ENCODE data around the gene PUDP.

DNA sequence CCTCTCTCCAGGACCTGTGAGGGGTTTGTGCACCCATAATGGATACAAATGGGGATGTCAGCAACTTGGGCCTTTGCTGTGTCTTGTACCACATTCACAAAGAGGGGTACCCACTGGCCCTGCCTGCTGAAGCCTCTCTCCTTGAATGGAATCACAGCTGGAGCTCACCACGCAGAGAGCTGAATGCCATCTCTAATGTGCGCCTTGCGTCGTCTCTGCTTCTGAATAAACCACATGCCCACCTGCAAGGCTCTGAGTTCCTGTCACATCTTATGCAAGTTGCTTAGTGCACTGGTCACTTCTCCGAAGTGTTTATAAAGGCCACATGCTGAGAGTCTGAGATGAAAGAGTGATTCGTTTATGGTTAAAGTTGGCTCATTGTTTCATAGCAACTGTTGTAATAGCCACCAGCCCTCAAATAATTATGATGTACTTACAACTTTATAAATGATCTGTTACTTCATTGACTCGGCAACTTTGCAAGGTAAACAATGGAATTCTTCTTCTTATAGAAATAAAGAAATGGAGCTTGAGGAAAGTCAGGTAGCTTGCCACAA lies 6.2 kb upstream of the PUDP start:
- TF ChIP-seq EZH2phosphoT487 (IDR thresholded peaks at IDR 0.05; ENCODE audit: insufficient read depth, low read depth), result no peak
- TF ChIP-seq EZH2 (IDR thresholded peaks at IDR 0.05; ENCODE audit: insufficient read depth, poor library complexity, severe bottlenecking), result no peak
